Mammary microvascular endothelial cell (primary cell): ENCODE measurements around the gene FAM3A. TPM values are rescaled to one million over a fixed set of nuclear protein-coding genes. Genes with fewer than 3 reads are reported as not detected.

ENCODE experiments used
- total RNA-seq: library from RNA; depleted of rRNA; stranded (reverse); fragments of >200 nt; gene quantifications from 2 replicates; pipeline ENCODE4 v1.2.3, GENCODE V29; 2015

The FAM3A gene, protein sequence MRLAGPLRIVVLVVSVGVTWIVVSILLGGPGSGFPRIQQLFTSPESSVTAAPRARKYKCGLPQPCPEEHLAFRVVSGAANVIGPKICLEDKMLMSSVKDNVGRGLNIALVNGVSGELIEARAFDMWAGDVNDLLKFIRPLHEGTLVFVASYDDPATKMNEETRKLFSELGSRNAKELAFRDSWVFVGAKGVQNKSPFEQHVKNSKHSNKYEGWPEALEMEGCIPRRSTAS
- total RNA-seq = 26.4 and 27.4 TPM in 2 replicates

DNA sequence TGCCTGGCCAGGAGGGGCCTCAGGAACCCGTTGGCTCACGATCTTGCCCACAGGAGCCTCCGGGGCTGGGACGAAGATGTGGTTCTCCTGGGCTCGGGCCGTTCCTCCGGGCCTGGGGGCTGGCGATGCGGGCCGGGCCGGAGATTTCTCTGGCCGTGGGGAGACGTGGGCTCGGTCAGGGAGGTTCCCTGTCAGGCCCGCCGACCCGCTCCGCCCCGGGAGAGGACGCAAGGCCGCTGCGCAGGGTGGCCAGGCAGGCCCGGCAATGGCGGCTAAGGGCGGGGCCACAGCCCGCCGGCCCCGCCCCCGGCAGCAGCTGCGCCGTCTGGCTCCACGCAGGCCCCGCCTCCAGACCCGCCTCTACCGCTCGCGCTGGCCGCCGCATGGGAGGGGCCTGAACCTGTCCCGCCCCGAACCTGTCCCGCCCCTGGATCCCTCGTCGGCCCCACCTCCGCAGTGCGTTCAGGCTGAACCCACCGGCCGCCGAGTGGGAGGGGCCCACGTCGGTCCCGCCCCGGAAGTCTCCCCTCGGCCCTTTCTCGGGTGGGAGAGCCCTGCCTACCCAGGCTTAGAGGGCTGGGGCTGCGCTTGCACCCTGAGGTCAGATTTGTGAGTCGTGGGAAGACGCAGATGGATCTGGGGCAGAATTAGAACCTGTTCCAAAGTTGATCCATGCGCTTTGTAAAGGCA, at the start of gene FAM3A:
Gene FAM3A (minus strand): TSS at position 267 of the 690 bp plus-strand sequence. CDS start 460 bp downstream, outside the sequence.

DNA sequence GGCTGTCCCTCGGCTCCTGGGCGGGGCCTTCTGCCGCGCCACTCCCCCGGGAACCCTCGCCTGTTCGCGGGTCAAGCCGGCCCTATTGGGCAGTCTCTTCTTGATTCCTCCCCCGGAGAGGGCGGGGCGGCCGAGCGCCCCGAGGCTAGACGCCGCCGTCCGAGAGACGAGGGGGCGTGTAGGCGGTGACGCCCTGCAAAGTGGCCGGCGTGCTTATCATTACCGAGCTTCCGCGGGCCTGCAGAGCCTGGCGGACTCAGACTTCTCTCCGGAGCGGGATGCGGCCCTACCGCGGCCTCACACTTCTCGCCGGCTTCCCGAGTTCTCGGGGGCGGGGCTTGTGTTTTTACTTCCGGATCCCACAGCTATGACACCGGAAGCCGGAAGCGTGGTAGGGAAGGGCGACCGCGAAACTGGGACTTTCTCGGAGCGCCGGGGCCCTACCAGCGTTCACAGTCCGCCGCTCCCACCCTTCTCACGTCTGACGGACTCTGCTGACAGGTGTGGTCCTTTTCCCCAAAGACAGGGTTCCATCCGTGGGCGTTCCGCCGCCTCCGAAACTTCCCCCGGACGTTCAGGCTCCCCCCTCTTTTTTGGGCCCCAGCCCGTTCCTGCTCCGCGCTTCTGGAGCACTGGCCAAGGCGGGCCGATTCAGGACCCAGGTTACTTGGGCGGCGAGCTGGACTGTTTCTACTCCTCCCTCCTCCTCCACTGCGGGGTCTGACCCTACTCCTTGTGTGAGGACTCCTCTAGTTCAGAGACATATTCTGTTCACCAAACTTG, 31.4 kb upstream of the FAM3A start, which contains the start of gene IKBKG:
Gene IKBKG (plus strand): TSS at position 376 of the 783 bp plus-strand sequence. CDS start 4,383 bp downstream, outside the sequence.

DNA sequence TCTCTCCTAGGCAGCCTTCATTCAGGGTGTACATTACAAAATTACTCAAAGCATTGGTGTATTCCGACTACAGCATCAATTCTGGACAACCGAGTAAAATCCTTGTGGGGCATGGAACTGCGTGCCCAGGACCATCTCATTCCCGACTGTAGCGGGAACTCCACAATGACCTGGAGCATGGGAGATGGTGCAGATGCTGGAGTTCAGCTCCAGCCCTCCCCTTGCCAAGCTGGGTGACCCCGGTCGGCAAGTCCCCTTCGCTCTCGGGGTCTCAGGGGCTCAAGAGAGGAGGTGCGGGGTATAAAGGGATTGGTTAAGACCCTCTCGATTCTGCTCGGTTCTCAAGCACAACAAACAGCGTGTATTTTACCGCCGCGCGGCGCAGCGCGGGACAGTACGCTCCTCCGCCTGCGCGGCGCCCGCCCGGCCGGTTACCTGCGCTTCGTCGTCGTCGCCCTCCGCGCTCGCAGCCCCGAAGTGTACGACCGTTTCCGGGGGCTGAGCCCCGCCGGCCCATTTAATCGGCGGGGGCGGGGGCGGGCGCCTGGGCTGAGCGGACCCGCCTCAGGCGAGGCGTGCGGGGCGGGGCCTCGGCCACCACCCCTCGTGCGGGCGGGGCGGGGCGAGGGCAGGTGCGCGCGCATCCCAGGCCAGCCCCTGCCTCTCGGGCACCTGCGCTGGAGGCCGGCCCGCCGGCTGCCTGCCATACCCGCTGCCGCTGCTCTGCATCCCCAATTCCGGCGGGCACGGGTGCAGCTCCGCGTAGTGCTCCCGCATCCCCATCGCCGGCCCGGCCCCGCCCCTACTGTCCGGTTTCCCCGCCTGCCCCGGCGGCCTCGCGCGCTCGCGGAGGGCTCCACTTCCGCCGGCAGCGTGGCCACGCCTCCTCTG, 30.6 kb upstream of the FAM3A start, which contains the start of gene G6PD:
Gene G6PD (minus strand): TSS at position 493 of the 891 bp plus-strand sequence. CDS start 691 bp downstream, outside the sequence.

DNA sequence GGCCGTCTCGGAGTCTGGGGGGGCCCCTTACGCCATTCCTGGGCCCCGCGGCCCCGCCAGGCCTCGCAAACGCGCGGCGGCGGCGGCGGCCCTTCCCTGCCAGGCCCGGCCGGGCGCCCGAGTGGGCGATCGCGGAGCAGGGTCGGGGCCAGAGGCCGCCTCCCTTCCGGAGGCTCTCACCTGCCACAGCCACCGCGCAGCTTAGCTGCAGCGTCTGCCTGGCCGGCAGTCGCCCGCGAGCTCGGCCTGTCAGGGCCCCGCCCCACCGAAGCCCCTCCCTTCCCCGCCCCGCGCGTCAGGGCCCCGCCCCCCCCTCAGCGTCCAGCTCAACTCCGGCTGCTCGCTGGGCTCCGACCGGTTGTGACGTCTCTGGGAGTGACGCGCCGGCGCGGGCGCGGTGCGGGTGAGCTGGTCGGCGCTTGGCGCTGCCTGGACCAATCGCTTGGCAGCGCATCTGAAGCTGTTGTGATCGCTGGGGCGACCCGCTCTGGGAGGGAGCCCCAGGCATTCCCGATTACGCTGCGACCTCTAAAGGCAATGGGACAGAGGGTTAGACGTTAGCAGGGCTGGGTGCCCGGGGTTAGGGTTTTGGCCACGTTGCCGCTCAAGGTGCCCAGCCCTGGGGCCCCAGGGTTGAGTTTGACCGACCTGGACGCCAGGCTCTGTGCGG, 25.5 kb downstream of the FAM3A start, which contains the start of gene SLC10A3:
Gene SLC10A3 (minus strand): TSS at position 216 of the 670 bp plus-strand sequence. CDS start 1,689 bp downstream, outside the sequence.

DNA sequence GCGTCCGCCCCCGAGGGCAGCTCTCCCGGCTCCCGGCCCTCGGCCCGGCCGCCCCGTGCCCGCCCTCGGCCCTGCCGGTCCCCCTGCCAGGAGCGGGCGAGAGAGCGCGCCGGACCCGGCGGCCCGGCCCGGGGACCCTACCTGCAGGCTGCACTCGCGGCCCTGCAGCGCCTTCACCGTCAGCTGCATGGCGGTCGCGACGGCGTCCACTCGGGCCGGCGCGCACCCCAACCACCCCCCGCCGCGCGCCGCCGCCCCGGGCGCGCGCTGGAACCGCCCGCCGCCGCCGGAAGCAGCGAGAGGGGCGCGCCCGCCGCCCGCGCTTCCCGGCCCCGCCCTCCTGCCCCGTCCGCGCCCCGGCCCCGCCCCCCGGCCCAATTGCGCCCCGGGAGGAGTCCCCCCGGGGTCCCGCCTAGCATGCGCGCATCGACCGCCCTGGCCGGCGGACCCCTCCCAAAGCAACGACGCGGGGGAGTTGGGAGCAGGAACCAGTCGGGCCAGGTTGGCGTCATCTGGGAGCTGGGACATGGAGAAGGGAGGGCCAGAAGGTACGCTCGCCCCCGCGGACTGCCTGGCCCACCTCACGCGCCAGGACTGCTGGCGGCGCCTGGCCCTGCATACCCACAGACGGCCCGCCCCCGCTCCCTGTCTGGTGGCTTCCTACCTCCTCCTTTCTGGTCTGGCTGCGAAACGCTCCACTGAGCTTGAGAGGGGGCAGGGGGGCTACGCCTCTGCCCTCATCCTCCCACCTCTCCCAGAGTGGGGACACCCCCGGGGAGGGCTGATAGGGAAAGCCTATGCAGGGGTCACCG, 29.4 kb downstream of the FAM3A start, which contains the start of gene UBL4A:
Gene UBL4A (minus strand): TSS at position 220 of the 812 bp plus-strand sequence. CDS start 31 bp downstream, at position 189.

DNA sequence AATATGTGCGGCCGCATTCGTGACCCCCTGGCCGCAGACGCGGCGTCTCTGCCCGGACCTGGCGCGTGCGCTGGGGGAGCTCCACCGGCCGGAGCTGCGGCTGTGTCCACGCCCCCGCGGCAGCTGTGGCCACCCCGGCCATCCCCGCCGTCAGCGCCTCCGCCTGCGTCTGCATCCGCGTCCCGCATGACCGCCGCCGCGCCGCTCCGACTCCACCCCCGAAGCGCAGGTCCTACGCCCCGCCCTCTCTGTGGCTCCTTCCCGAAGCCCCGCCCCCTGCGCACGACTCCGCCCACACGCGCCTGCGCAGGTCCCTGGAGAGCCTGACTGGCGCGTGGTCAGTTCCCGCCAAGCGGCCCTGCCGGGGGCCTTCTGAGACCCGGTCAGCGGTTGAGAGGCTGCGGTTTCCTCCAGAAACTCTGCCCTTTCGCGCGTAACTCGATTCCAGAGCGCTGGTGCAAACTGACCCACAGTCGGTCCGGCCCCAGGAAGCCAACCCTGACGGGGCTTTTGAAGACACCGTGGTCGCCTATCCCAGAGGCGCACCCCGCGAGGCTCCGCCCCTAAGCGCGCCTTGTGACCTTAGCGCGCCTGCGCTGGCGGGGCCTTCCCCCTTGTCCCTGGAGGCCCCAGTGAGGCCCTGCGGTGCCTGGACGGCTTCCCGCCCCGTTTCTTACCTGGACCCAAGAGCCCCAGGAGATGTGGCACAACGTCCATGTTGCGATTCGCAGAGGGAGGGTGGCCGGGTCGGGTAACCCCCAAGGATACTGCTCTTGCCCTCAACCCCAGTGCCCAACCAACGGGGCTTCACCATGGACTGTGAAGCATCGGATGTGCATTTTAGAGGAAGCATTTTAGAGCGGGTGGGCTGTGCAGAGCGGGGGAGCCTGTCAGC, 37.1 kb downstream of the FAM3A start, which contains the start of gene LAGE3:
Gene LAGE3 (minus strand): TSS at position 554 of the 895 bp plus-strand sequence. CDS start 366 bp downstream, at position 188.

DNA sequence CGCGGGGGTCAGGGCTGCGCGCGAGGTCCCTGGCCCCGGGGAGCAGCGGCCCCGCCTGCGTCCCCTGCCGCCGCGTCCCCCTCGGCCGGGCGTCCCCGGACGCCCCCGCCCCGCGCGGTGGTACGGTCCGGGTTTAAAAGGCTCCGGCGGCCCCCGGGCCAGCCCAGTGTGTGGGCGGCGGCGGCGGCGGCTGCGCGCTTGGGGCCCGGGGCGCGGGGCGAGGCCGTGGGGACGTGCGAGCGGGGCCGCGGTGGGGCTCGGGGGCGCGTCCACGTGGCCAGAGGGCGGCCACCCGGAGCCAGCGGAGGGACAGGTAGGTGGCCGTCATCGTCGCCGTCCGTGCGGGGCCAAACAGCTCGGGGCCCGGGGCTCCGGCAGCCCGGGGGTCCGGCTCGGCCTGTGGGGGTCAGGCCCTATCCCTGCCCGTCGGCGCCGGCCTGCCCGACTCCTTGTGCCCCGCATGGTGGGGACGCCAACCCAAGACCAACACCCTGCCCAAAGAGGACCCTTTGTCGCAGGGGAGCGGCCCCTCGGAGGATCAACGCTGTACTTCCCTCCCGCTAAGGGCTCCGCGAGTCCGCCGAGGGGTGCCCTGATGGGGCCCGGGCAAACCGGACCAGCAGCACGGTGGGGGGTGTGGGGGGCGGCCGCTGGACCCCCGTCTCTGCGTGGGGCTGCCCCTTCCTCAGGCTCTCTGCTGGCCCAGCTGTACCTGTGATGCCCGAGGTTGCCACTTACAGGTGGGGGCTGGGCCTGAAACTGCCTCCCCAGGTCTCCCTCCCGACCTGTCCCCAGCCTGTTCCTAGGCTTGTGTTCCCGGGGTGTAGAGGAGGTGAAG, 57.7 kb downstream of the FAM3A start, which contains the start of gene PLXNA3:
Gene PLXNA3 (plus strand): TSS at position 166 of the 838 bp plus-strand sequence. CDS start 1,903 bp downstream, outside the sequence.

Other genes starting within 250 kb of the FAM3A start
- not detected in 2 replicates for gene TEX28, start 221.1 kb downstream of the FAM3A start, total RNA-seq
- gene TKTL1, start 220.4 kb downstream of the FAM3A start, total RNA-seq = 0.07 and 0.44 TPM in 2 replicates
- gene FLNA, start 141.6 kb downstream of the FAM3A start, total RNA-seq = 1,675 and 1,864 TPM in 2 replicates
- 61.8 and 75.8 TPM in 2 replicates for gene EMD, start 136.9 kb downstream of the FAM3A start, total RNA-seq
- 5,610 and 5,786 TPM in 2 replicates for gene RPL10, start 117.9 kb downstream of the FAM3A start, total RNA-seq
- 98.5 and 105 TPM in 2 replicates for gene DNASE1L1, start 107.0 kb downstream of the FAM3A start, total RNA-seq
- 22.0 and 22.3 TPM in 2 replicates for gene TAFAZZIN, start 104.7 kb downstream of the FAM3A start, total RNA-seq
- gene ATP6AP1, start 87.6 kb downstream of the FAM3A start, total RNA-seq = 69.8 and 73.5 TPM in 2 replicates
- gene GDI1, start 79.1 kb downstream of the FAM3A start, total RNA-seq = 67.5 and 88.0 TPM in 2 replicates
- 57.8 and 62.8 TPM in 2 replicates for gene FAM50A, start 72.1 kb downstream of the FAM3A start, total RNA-seq
- 4.5 and 4.9 TPM in 2 replicates for gene PLXNA3, start 58.0 kb downstream of the FAM3A start, total RNA-seq
- 39.2 and 46.4 TPM in 2 replicates for gene LAGE3, start 37.0 kb downstream of the FAM3A start, total RNA-seq
- 45.2 and 53.7 TPM in 2 replicates for gene UBL4A, start 29.6 kb downstream of the FAM3A start, total RNA-seq
- 35.6 and 40.2 TPM in 2 replicates for gene SLC10A3, start 25.6 kb downstream of the FAM3A start, total RNA-seq
- 75.2 and 82.4 TPM in 2 replicates for gene G6PD, start 30.6 kb upstream of the FAM3A start, total RNA-seq
- 17.9 and 41.4 TPM in 2 replicates for gene IKBKG, start 31.4 kb upstream of the FAM3A start, total RNA-seq
- not detected in 2 replicates for gene CTAG1A, start 68.9 kb upstream of the FAM3A start, total RNA-seq
- not detected in 2 replicates for gene CTAG1B, start 103.0 kb upstream of the FAM3A start, total RNA-seq
- gene CTAG2, start 137.3 kb upstream of the FAM3A start, total RNA-seq = not detected in 2 replicates
- gene GAB3, start 234.8 kb upstream of the FAM3A start, total RNA-seq = 3.5 and 3.6 TPM in 2 replicates
- 40.6 and 46.9 TPM in 2 replicates for gene DKC1, start 246.6 kb upstream of the FAM3A start, total RNA-seq